Measurements from ENCODE around the gene GABRA4.

The GABRA4 gene

DNA sequence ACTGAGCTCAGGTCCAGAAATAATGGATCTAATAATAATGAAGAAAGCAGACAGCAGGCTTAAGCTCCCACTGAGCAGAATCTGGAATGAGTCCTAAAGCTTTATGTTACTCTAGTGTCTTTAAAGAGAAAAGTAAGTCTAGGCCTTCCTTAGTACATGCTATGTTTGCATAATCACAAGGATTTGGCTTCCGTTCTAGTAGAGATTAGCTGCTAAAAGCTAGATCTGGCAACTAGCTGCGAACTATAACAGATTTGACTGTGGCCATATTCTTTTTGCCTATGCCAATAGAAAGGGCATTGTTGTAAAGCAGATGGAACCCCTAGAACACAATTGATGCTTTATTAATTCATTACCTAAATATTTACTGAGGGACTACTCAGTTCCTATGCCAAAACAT, 103.3 kb downstream of the GABRA4 start:
- no peak overlapping the region for H3K27ac ChIP-seq (ENCODE audit: extremely low read depth, low read depth, low read length)
- no peaks in the 10 kb centered on the region for H3K36me3 ChIP-seq (ENCODE audit: control insufficient read depth in 2 of 2, insufficient read depth in 1 of 2, low read length in 2 of 2)
- no peaks in the 10 kb centered on the region for H3K4me1 ChIP-seq (ENCODE audit: control insufficient read depth, insufficient read depth, low read length)
- TF ChIP-seq ZNF529 (tag by site-specific recombination; IDR thresholded peaks at IDR 0.05; ENCODE audit: insufficient replicate concordance) (no peak), REPIN1 (tag by site-specific recombination; IDR thresholded peaks at IDR 0.05; ENCODE audit: low read depth) (no peak), ZNF169 (tag by site-specific recombination; IDR thresholded peaks at IDR 0.05) (no peak), ZNF670 (tag by site-specific recombination; IDR thresholded peaks at IDR 0.05; ENCODE audit: low read depth) (no peak), ZBTB17 (tag by site-specific recombination; IDR thresholded peaks at IDR 0.05) (no peak), SCRT1 (tag by site-specific recombination; IDR thresholded peaks at IDR 0.05; ENCODE audit: borderline replicate concordance) (no peak), FEZF1 (tag by site-specific recombination; IDR thresholded peaks at IDR 0.05) (no peak), ZNF624 (tag by site-specific recombination; IDR thresholded peaks at IDR 0.05) (no peak), ZNF777 (tag by site-specific recombination; IDR thresholded peaks at IDR 0.05; ENCODE audit: borderline replicate concordance) (no peak), ZNF211 (tag by site-specific recombination; IDR thresholded peaks at IDR 0.05; ENCODE audit: low read depth) (no peak), ZNF560 (tag by site-specific recombination; IDR thresholded peaks at IDR 0.05; ENCODE audit: borderline replicate concordance) (no peak)
- TF ChIP-seq, protein P1, sequence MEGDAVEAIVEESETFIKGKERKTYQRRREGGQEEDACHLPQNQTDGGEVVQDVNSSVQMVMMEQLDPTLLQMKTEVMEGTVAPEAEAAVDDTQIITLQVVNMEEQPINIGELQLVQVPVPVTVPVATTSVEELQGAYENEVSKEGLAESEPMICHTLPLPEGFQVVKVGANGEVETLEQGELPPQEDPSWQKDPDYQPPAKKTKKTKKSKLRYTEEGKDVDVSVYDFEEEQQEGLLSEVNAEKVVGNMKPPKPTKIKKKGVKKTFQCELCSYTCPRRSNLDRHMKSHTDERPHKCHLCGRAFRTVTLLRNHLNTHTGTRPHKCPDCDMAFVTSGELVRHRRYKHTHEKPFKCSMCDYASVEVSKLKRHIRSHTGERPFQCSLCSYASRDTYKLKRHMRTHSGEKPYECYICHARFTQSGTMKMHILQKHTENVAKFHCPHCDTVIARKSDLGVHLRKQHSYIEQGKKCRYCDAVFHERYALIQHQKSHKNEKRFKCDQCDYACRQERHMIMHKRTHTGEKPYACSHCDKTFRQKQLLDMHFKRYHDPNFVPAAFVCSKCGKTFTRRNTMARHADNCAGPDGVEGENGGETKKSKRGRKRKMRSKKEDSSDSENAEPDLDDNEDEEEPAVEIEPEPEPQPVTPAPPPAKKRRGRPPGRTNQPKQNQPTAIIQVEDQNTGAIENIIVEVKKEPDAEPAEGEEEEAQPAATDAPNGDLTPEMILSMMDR (tag by site-specific recombination; IDR thresholded peaks at IDR 0.05), result no peak
- TF ChIP-seq, protein P2, sequence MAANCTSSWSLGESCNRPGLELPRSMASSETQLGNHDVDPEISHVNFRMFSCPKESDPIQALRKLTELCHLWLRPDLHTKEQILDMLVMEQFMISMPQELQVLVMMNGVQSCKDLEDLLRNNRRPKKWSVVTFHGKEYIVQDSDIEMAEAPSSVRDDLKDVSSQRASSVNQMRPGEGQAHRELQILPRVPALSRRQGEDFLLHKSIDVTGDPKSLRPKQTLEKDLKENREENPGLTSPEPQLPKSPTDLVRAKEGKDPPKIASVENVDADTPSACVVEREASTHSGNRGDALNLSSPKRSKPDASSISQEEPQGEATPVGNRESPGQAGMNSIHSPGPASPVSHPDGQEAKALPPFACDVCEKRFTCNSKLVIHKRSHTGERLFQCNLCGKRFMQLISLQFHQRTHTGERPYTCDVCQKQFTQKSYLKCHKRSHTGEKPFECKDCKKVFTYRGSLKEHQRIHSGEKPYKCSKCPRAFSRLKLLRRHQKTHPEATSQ (tag by site-specific recombination; IDR thresholded peaks at IDR 0.05), result no peak
- ChIA-PET POLR2A (no interaction called here), CTCF (no interaction called here)
- H3K9me3 ChIP-seq (ENCODE audit: control insufficient read depth, insufficient read depth, low read depth, low read length), result no peaks in the 10 kb centered on the region
- no peak overlapping the region for H3K4me3 ChIP-seq (ENCODE audit: low read depth, low read length)

DNA sequence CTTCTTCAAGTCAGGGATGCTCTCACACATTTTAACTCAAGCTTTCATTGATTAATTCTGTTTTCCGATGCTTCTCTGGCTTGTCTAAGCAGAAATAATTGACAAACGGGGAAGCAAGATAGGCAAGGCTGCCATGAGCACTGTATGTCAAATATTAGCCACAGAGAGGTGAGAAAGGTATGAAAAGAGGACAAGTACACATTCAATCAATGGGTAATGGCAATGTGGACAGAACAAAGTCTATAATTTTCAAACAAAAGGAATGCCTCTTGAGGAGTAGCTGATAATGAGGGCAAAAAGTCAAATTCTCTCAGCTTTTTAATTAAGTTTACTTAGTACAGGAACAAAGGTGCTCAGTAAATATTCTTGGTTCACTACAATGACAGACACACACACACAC, 104.0 kb downstream of the GABRA4 start:
- H3K4me3 ChIP-seq (ENCODE audit: low read depth, low read length), result no peak overlapping the region
- POLR2A ChIA-PET, result no interaction called here
- H3K9me3 ChIP-seq (ENCODE audit: control insufficient read depth, insufficient read depth, low read depth, low read length), result no peaks in the 10 kb centered on the region
- H3K36me3 ChIP-seq (ENCODE audit: control insufficient read depth in 2 of 2, insufficient read depth in 1 of 2, low read length in 2 of 2), result no peaks in the 10 kb centered on the region
- no peaks in the 10 kb centered on the region for H3K4me1 ChIP-seq (ENCODE audit: control insufficient read depth, insufficient read depth, low read length)
- CTCF ChIA-PET, result no interaction called here
- no peak overlapping the region for H3K27ac ChIP-seq (ENCODE audit: extremely low read depth, low read depth, low read length)
- TF ChIP-seq, protein P1 (tag by site-specific recombination; IDR thresholded peaks at IDR 0.05), result no peak
- TF ChIP-seq ZNF610 (tag by site-specific recombination; IDR thresholded peaks at IDR 0.05; ENCODE audit: borderline replicate concordance), result no peak
- no peak for TF ChIP-seq ZBTB8A (tag by site-specific recombination; IDR thresholded peaks at IDR 0.05)
- no peak for TF ChIP-seq SETDB1 (IDR thresholded peaks at IDR 0.05; ENCODE audit: insufficient read length, low read length)
- TF ChIP-seq, protein P2 (tag by site-specific recombination; IDR thresholded peaks at IDR 0.05), result no peak
- TF ChIP-seq, protein P3, sequence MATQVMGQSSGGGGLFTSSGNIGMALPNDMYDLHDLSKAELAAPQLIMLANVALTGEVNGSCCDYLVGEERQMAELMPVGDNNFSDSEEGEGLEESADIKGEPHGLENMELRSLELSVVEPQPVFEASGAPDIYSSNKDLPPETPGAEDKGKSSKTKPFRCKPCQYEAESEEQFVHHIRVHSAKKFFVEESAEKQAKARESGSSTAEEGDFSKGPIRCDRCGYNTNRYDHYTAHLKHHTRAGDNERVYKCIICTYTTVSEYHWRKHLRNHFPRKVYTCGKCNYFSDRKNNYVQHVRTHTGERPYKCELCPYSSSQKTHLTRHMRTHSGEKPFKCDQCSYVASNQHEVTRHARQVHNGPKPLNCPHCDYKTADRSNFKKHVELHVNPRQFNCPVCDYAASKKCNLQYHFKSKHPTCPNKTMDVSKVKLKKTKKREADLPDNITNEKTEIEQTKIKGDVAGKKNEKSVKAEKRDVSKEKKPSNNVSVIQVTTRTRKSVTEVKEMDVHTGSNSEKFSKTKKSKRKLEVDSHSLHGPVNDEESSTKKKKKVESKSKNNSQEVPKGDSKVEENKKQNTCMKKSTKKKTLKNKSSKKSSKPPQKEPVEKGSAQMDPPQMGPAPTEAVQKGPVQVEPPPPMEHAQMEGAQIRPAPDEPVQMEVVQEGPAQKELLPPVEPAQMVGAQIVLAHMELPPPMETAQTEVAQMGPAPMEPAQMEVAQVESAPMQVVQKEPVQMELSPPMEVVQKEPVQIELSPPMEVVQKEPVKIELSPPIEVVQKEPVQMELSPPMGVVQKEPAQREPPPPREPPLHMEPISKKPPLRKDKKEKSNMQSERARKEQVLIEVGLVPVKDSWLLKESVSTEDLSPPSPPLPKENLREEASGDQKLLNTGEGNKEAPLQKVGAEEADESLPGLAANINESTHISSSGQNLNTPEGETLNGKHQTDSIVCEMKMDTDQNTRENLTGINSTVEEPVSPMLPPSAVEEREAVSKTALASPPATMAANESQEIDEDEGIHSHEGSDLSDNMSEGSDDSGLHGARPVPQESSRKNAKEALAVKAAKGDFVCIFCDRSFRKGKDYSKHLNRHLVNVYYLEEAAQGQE (tag by site-specific recombination; IDR thresholded peaks at IDR 0.05), result no peak
- TF ChIP-seq ZSCAN23 (tag by site-specific recombination; IDR thresholded peaks at IDR 0.05), result no peak
- no peak for TF ChIP-seq SALL2 (tag by site-specific recombination; IDR thresholded peaks at IDR 0.05; ENCODE audit: borderline replicate concordance)
- no peak for TF ChIP-seq OVOL3 (tag by site-specific recombination; IDR thresholded peaks at IDR 0.05)
